ENCODE data around the gene NQO1. TPM values are rescaled to one million over a fixed set of nuclear protein-coding genes. Genes with fewer than 3 reads are reported as not detected.

The NQO1 gene
- total RNA-seq, 2 donors from 2014 or later = 15.6 to 29.2 TPM

- Mint-ChIP-seq H3K27me3 (no peaks in the 10 kb centered on the region), H3K4me3 (no peak overlapping the region), H3K36me3 (peaks cover 6% of the 10 kb centered on the region), H3K27ac (no peak overlapping the region), H3K4me1 (ENCODE audit: low read depth in 2 of 2) (peaks cover 0 to 3% of the 10 kb centered on the region in 2 donors), H3K9me3 (no peaks in the 10 kb centered on the region)
- no peak for ATAC-seq
- DNase-seq (ENCODE audit: low spot score) = no peak
Observed at GRCh38 chr16:69669577-69669976, 56.8 kb downstream of the NQO1 start.

DNA sequence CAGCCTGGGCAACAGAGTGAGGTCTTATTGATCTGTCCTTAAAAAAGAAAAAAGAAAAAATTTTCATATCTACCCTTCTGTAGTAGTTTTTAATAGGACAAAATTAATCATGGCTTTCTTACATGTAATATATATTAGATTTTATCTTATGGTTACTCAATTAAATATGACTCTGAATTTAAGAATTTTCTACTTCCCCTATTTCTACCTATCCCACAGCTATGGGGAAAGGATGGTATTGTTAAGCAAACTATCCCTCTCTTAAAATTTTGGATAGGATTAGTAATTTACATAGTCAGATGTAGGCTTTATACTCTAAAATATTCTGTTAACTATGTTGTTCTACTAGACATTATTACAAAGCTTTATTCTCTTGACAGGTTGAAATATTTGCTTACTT, 62.5 kb downstream of the NQO1 start:
- no peaks in the 10 kb centered on the region for H3K9me3 Mint-ChIP-seq
- no peak overlapping the region for H3K27ac Mint-ChIP-seq
- H3K27me3 Mint-ChIP-seq = no peaks in the 10 kb centered on the region
- H3K4me3 Mint-ChIP-seq = no peak overlapping the region
- DNase-seq (ENCODE audit: low spot score) (no peak), ATAC-seq (no peak)
- H3K36me3 Mint-ChIP-seq = peaks cover 4% of the 10 kb centered on the region
- H3K4me1 Mint-ChIP-seq (ENCODE audit: low read depth in 2 of 2) = peaks cover 0 to 3% of the 10 kb centered on the region in 2 donors

DNA sequence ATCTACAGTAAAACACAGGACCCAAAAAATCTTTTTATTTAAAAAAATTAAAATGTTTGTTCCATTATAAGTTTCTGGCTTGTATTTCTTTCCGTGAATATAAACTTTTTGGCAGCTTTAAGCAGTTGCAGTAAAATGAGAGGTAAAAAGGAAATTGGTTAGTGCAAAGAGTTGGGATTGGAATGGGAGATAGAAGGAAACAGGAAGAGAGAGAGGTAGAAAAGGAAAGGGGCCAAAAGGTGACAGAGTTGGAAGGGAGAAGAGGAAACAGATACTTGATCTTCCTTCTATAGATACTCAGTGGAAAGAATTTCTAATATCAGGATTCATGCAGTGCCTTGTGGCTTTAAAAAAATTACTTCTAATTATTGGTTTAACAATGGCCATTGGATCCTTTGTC, 63.5 kb downstream of the NQO1 start:
- ATAC-seq (no peak), DNase-seq (ENCODE audit: low spot score) (no peak)
- Mint-ChIP-seq H3K36me3 (peaks cover 4% of the 10 kb centered on the region), H3K27me3 (no peaks in the 10 kb centered on the region), H3K27ac (no peak overlapping the region), H3K4me3 (no peak overlapping the region), H3K9me3 (no peaks in the 10 kb centered on the region), H3K4me1 (ENCODE audit: low read depth in 2 of 2) (no peaks in the 10 kb centered on the region)

- Mint-ChIP-seq H3K27ac (no peak overlapping the region), H3K4me3 (no peak overlapping the region), H3K36me3 (peaks cover 4% of the 10 kb centered on the region)
Observed at GRCh38 chr16:69660166-69660565, 66.2 kb downstream of the NQO1 start.

More at GRCh38 chr16:69660166-69660565, 66.2 kb downstream of the NQO1 start:
- DNase-seq (ENCODE audit: low spot score) (no peak), ATAC-seq (no peak)
- Mint-ChIP-seq H3K27me3 (no peaks in the 10 kb centered on the region), H3K4me1 (ENCODE audit: low read depth in 2 of 2) (no peaks in the 10 kb centered on the region), H3K9me3 (no peaks in the 10 kb centered on the region)

Other genes with a start within 250 kb of the NQO1 start
- gene NFAT5, start 160.6 kb downstream of the NQO1 start, total RNA-seq = 100 to 1,000 TPM; 106 to 152 TPM
- gene NOB1, start 28.4 kb upstream of the NQO1 start, total RNA-seq = 100 to 1,000 TPM in 1 of 2 donors, 10 to 100 TPM in 1; 61.6 to 119 TPM
- 10 to 100 TPM; 82.8 to 93.2 TPM for gene WWP2, start 35.8 kb upstream of the NQO1 start, total RNA-seq
- gene CLEC18A, start 224.8 kb upstream of the NQO1 start, total RNA-seq = 1 to 10 TPM; 2.2 to 5.1 TPM